Fibroblast of lung (primary cell): ENCODE data around the gene GDPD2.

Experiments used
- EZH2 ChIP-seq: IDR thresholded peaks from 2 replicates; pipeline ENCODE4 v1.5.1; 2012; ENCODE audit warnings: low read length, control low read depth, mild to moderate bottlenecking; ENCODE audit errors: missing control alignments
- TF ChIP-seq, protein P1 (sequence below), 2 donors: IDR thresholded peaks in 1 of 2; conservative IDR thresholded peaks in 1 of 2; 1 replicate in 1 of 2; 2 replicates in 1 of 2; pipeline ENCODE4 v1.5.1; 2011 to 2012; ENCODE audit warnings: low read length in 2 of 2, control low read depth in 1 of 2, inconsistent platforms in 1 of 2, low read depth in 1 of 2, mild to moderate bottlenecking in 1 of 2

DNA sequence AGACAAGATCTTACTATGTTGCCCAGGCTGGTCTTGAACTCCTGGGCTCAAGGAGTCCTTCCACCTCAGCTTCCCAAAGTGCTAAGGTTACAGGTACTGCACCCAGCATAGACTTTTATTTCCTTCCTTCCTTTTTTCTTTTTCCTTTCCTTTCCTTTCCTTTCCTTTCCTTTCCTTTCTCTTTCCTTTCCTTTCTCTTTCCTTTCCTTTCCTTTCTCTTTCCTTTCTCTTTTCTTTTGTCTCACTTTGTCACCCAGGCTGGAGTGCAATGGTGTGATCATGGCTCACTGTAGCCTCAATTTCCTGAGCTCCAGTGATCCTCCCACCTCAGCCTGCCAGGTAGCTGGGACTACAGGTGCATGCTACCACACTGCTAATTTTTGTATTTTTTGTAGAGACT lies 40.9 kb downstream of the GDPD2 start:
- TF ChIP-seq, protein P1, sequence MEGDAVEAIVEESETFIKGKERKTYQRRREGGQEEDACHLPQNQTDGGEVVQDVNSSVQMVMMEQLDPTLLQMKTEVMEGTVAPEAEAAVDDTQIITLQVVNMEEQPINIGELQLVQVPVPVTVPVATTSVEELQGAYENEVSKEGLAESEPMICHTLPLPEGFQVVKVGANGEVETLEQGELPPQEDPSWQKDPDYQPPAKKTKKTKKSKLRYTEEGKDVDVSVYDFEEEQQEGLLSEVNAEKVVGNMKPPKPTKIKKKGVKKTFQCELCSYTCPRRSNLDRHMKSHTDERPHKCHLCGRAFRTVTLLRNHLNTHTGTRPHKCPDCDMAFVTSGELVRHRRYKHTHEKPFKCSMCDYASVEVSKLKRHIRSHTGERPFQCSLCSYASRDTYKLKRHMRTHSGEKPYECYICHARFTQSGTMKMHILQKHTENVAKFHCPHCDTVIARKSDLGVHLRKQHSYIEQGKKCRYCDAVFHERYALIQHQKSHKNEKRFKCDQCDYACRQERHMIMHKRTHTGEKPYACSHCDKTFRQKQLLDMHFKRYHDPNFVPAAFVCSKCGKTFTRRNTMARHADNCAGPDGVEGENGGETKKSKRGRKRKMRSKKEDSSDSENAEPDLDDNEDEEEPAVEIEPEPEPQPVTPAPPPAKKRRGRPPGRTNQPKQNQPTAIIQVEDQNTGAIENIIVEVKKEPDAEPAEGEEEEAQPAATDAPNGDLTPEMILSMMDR (conservative IDR thresholded peaks at IDR 0.05 in 1 of 2, IDR thresholded peaks at IDR 0.05 in 1 of 2; ENCODE audit: low read depth in 1 of 2, low read length in 2 of 2) = no peak
- TF ChIP-seq EZH2 = no peak
